Upper lobe of right lung (tissue), 1 donor: Measurements from ENCODE around the gene SMC6. TPM values are rescaled to one million over a fixed set of nuclear protein-coding genes. Genes with fewer than 3 reads are reported as not detected.

Experiments used
- ATAC-seq: fragments of 200-7000 bp; cut with Tn5 transposase; one replicate; pipeline ENCODE4 v1.9.1; 2020; ENCODE audit warnings: mild to moderate bottlenecking, moderate library complexity
- DNase-seq: peaks from one replicate; pipeline ENCODE4 v3.0.0-alpha.2; 2020
- H3K27ac ChIP-seq: fragments of 200-600 bp; one replicate; pipeline ENCODE4 v1.8.0; 2022
- H3K27me3 ChIP-seq: fragments of 200-600 bp; one replicate; pipeline ENCODE4 v1.8.0; 2022; ENCODE audit warnings: mild to moderate bottlenecking
- H3K36me3 ChIP-seq: fragments of 200-600 bp; one replicate; pipeline ENCODE4 v1.8.0; 2022
- H3K4me1 ChIP-seq: fragments of 200-600 bp; one replicate; pipeline ENCODE4 v1.8.0; 2022
- H3K4me3 ChIP-seq: fragments of 200-600 bp; one replicate; pipeline ENCODE4 v1.8.0; 2022; ENCODE audit warnings: mild to moderate bottlenecking
- H3K9me3 ChIP-seq: fragments of 200-600 bp; one replicate; pipeline ENCODE4 v1.8.0; 2022
- intact Hi-C: fragments of 100-400 bp; cut with DNase I; formaldehyde crosslinking; loops from one replicate; pipeline ENCODE4 v1.11.0; 2022
- total RNA-seq: library from RNA; stranded (reverse); fragmentation: NEBNext Ultra II Directional; extraction: Animal tissue kit (Norgen Biotek cat#: 25700); gene quantifications from one replicate; pipeline ENCODE4 v1.2.1, GENCODE V29; 2021
- TF ChIP-seq, protein P1 (sequence below): fragments of 200-600 bp; IDR thresholded peaks from one replicate; pipeline ENCODE4 v1.8.0; 2022; ENCODE audit warnings: antibody characterized with exemption
- donor health status: DM: no; HTN: yes; CAD: no; lungs with severe emphysema.

SMC6 gene
- total RNA-seq, 1 donor from 2014 or later, result 16.0 TPM

DNA sequence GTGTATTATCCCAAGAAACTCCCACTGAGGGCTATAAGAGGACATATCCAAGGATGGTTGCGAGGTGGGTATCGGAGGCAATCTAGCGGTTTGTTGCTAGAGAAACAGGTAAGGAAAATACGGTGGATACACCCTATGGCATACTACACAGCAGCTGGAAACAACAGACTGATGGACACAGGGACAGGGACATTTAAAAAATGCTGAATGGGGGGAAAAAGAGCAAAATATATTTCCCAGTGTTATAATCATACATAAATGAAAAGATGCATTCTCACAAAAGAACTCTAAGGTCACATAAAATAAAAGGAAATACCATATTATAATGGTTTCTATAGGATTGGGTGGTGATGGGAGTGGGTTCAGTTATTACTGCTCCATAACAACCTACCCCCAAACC lies 95.9 kb downstream of the SMC6 start:
- no peak for ATAC-seq
- TF ChIP-seq, protein P1, sequence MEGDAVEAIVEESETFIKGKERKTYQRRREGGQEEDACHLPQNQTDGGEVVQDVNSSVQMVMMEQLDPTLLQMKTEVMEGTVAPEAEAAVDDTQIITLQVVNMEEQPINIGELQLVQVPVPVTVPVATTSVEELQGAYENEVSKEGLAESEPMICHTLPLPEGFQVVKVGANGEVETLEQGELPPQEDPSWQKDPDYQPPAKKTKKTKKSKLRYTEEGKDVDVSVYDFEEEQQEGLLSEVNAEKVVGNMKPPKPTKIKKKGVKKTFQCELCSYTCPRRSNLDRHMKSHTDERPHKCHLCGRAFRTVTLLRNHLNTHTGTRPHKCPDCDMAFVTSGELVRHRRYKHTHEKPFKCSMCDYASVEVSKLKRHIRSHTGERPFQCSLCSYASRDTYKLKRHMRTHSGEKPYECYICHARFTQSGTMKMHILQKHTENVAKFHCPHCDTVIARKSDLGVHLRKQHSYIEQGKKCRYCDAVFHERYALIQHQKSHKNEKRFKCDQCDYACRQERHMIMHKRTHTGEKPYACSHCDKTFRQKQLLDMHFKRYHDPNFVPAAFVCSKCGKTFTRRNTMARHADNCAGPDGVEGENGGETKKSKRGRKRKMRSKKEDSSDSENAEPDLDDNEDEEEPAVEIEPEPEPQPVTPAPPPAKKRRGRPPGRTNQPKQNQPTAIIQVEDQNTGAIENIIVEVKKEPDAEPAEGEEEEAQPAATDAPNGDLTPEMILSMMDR, result no peak

DNA sequence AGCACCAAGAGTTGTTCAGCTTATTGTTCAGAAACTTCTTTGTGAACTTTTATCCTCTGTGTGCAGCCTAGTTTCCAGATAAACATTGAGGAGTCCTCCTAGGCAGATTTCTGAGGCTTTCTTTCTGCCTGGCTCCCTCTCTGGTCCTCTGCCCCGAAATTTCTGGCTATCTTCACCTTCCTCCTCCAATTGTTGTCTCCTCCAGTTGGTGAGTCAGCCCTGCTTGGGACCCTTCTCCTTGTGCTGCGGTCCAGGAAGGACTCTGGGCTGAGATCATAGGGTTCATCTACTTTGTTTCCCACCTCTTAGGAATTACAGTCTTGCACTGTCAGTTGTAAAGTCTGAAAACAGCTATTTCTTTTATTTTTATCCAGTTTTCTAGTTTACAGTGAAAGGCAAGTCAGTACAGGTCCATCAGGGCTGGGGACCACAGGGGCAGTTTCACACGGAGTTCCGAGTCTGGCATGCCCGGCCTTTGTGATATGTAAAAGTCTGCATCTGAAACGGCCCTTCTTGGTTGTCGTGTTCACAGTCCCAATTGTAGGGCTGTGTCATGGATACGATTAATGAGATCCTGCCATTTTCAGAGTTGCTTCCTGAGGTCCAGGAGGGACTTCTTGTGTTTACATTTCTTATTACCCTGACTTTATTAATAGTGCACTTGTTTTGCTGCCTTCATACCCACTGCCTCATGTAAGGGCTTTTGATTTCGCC lies 100.8 kb downstream of the SMC6 start:
- DNase-seq (no peak), ATAC-seq (no peak)
- Histone ChIP-seq H3K36me3 (no peaks in the 10 kb centered on the region), H3K27ac (no peak overlapping the region), H3K27me3 (no peaks in the 10 kb centered on the region), H3K9me3 (no peaks in the 10 kb centered on the region), H3K4me1 (no peaks in the 10 kb centered on the region), H3K4me3 (no peak overlapping the region)
- TF ChIP-seq, protein P1, result no peak
- intact Hi-C loops, result no loop called here

More for the DNA sequence above, 95.9 kb downstream of the SMC6 start:
- no peak overlapping the region for H3K4me3 ChIP-seq
- H3K4me1 ChIP-seq, result no peaks in the 10 kb centered on the region
- no peak overlapping the region for H3K27ac ChIP-seq
- H3K27me3 ChIP-seq, result no peaks in the 10 kb centered on the region
- intact Hi-C loops, result no loop called here
- DNase-seq, result no peak
- no peaks in the 10 kb centered on the region for H3K36me3 ChIP-seq
- no peaks in the 10 kb centered on the region for H3K9me3 ChIP-seq

DNA sequence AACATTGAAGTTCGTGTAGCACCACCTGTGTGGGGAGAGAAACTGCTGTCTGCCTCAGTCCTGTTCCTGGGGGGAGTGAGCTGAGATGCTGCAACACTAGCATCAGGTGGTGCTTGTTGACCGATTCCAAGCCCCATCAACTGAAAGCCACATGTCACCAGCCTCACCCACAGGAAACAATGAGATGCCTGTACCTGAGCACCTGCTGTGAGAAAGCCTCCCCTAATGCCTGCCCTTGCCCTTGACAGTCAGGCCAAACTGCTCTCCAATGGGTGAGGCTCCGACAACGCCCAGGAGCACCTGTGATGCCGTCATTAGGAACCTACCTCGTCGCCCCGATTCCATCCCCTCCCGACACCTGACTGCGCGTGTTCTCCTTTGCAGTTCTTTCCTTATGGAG lies 104.6 kb downstream of the SMC6 start:
- DNase-seq (no peak), ATAC-seq (no peak)
- H3K27ac ChIP-seq, result no peak overlapping the region
- peaks cover 5% of the 10 kb centered on the region for H3K4me1 ChIP-seq
- H3K4me3 ChIP-seq, result no peak overlapping the region
- intact Hi-C loops, result no loop called here
- TF ChIP-seq, protein P1, result no peak
- H3K36me3 ChIP-seq, result no peaks in the 10 kb centered on the region
- no peaks in the 10 kb centered on the region for H3K9me3 ChIP-seq
- H3K27me3 ChIP-seq, result no peaks in the 10 kb centered on the region

DNA sequence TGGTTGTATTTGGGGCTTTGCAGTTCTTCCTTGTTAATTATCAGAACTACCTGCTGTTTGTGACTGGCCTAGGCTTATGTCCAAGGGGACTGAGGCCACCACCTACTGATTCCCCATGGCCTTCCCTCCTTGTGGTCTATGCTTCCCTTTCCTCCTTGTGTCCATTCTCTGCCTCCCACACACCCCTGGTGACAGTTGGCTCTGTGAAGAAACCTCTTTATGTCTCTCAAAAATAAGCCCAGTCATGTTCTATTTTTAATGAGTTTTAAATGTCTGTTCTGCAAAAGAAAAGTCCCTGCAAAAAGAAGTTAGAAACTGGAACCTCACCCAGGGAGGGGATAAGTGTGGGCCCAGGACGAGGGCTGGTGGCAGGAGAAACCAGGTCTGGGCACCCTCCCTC lies 105.0 kb downstream of the SMC6 start:
- ATAC-seq, result peak; percentile 46
- TF ChIP-seq, protein P1, result no peak
- no peak overlapping the region for H3K4me3 ChIP-seq
- no peaks in the 10 kb centered on the region for H3K9me3 ChIP-seq
- no peak overlapping the region for H3K27ac ChIP-seq
- peaks cover 5% of the 10 kb centered on the region for H3K4me1 ChIP-seq
- H3K36me3 ChIP-seq, result no peaks in the 10 kb centered on the region
- no peak for DNase-seq
- no peaks in the 10 kb centered on the region for H3K27me3 ChIP-seq
- intact Hi-C loops, result no loop called here

DNA sequence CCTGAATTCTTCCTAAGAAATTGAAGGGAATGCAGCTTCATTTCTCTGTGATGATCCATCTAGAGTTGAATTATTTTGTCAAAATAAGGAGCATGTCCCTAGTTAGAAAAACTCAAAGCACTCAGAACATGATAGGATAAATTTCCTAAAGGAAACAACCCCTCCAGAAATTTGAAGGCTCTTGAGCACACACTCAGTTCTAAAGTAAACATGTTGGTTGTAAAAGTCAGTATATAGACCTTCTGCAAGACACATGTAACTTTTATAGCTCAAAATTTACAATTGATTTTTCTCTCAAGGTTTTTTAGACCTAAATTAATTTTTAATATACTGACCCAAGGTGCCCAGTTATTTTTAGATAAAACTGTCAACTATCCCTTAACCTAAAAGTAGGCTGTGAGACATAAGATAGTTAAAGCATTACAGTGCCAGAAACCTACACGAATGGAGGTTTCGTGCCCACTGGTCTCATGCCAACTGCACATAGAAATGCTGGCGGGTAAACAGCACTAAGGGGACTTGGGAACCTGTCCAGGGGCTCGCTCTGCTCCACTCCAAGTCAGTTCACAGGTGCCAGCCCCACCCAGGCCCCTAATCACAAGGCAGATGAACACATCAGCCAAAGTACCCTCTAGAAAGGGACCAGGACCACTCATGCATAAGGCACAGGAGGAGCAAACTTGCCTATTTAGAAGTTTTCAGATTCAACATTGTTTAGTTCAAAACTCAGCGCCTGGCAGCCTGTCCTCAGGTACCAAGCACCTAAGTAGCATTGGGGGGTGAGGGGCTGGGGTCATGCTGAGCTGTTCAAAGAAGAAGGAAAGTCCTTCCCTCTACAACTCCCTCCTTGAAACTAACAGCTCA lies 106.5 kb downstream of the SMC6 start:
- DNase-seq (no peak), ATAC-seq (no peak)
- H3K4me1 ChIP-seq, result peaks cover 8% of the 10 kb centered on the region
- H3K27me3 ChIP-seq, result no peaks in the 10 kb centered on the region
- TF ChIP-seq, protein P1, result no peak
- intact Hi-C loops, result no loop called here
- no peak overlapping the region for H3K4me3 ChIP-seq
- H3K9me3 ChIP-seq, result no peaks in the 10 kb centered on the region
- H3K36me3 ChIP-seq, result no peaks in the 10 kb centered on the region
- H3K27ac ChIP-seq, result no peak overlapping the region
